OCI-LY7 (cell line): ENCODE measurements around the gene CEP72. TPM values are rescaled to one million over a fixed set of nuclear protein-coding genes. Genes with fewer than 3 reads are reported as not detected.
"Not testable (repeated sequence)": the region's sequence is repeated elsewhere in the genome, so short reads cannot be mapped to it uniquely, and the experiment has no call there.

ENCODE experiments used
- BruUV-seq: library from RNA; stranded (reverse); fragments of 400-500 nt; replicated peaks from 2 replicates; lab custom pipeline; 2021; lab: Mats Ljungman, UMichigan
- CTCF ChIA-PET: fragments of 300-600 bp; sonication (Branson Sonifier 250); formaldehyde crosslinking; loops from one replicate; lab custom pipeline; 2022; ENCODE audit warnings: antibody characterized with exemption; ENCODE audit not compliant: unreplicated experiment; lab: Charles Lee
- POLR2A ChIA-PET: fragments of 300-600 bp; sonication (Branson Sonifier 250); formaldehyde crosslinking; loops from one replicate; lab custom pipeline; 2022; ENCODE audit warnings: antibody characterized with exemption; lab: Charles Lee
- DNase-seq: peaks from one replicate; pipeline ENCODE4 v3.0.0-alpha.2; 2015; ENCODE audit warnings: low spot score
- H2AFZ ChIP-seq: fragments of 200-600 bp; sonication (generic), shearing (Covaris generic); 2 replicates; pipeline ENCODE4 v1.6.1; 2014; ENCODE audit warnings: mild to moderate bottlenecking, antibody characterized with exemption, low read length, moderate library complexity
- H3K27ac ChIP-seq: fragments of 200-600 bp; sonication (generic); 2 replicates; pipeline ENCODE4 v1.5.1; 2014; ENCODE audit warnings: mixed run types, low read depth, mild to moderate bottlenecking, moderate library complexity, low read length, inconsistent platforms; ENCODE audit not compliant: poor library complexity, severe bottlenecking
- H3K36me3 ChIP-seq: fragments of 200-600 bp; sonication (generic); 2 replicates; pipeline ENCODE4 v1.6.1; 2014; ENCODE audit warnings: mild to moderate bottlenecking, antibody characterized with exemption, low read length, moderate library complexity, mixed read lengths; ENCODE audit not compliant: insufficient read depth
- H3K4me1 ChIP-seq: fragments of 200-600 bp; sonication (generic); 2 replicates; pipeline ENCODE4 v1.5.1; 2014; ENCODE audit warnings: mild to moderate bottlenecking, low read length; ENCODE audit not compliant: insufficient read depth, poor library complexity, severe bottlenecking
- H3K4me2 ChIP-seq: fragments of 200-600 bp; sonication (generic); 2 replicates; pipeline ENCODE4 v1.6.1; 2014; ENCODE audit warnings: mild to moderate bottlenecking, low read length
- H3K4me3 ChIP-seq: fragments of 200-600 bp; sonication (generic); 2 replicates; pipeline ENCODE4 v1.5.1; 2014; ENCODE audit warnings: mild to moderate bottlenecking, low read depth, low read length; ENCODE audit not compliant: poor library complexity, severe bottlenecking
- H3K79me2 ChIP-seq: fragments of 200-600 bp; sonication (generic); 2 replicates; pipeline ENCODE4 v1.6.1; 2016; ENCODE audit warnings: low read depth, mild to moderate bottlenecking, low read length, moderate library complexity, mixed read lengths; ENCODE audit not compliant: insufficient read depth
- H3K9me2 ChIP-seq: fragments of 200-600 bp; sonication (generic); 2 replicates; pipeline ENCODE4 v1.6.1; 2016; ENCODE audit warnings: mild to moderate bottlenecking, low read length, mixed read lengths; ENCODE audit not compliant: insufficient read depth
- H3K9me3 ChIP-seq: fragments of 200-600 bp; sonication (generic); 2 replicates; pipeline ENCODE4 v1.6.1; 2014; ENCODE audit warnings: mild to moderate bottlenecking, mixed run types, low read length, mixed read lengths
- H4K20me1 ChIP-seq: fragments of 200-600 bp; sonication (generic); 2 replicates; pipeline ENCODE4 v1.6.1; 2014; ENCODE audit warnings: mild to moderate bottlenecking, antibody characterized with exemption, low read length, moderate library complexity, mixed read lengths; ENCODE audit not compliant: insufficient read depth
- CTCF ChIP-seq: fragments of 200-600 bp; sonication (generic); conservative IDR thresholded peaks from 2 replicates; pipeline ENCODE4 v1.5.1; 2014; ENCODE audit warnings: mild to moderate bottlenecking, antibody characterized with exemption, low read length, moderate library complexity, mixed read lengths
- EZH2phosphoT487 ChIP-seq: fragments of 200-600 bp; sonication (generic); IDR thresholded peaks from 2 replicates; pipeline ENCODE4 v1.6.1; 2018; ENCODE audit warnings: low read depth, borderline replicate concordance, mild to moderate bottlenecking, mixed run types, antibody characterized with exemption, low read length, moderate library complexity, mixed read lengths
- intact Hi-C: fragments of 100-400 bp; cut with micrococcal nuclease; formaldehyde crosslinking; loops from one replicate; pipeline ENCODE4 v1.10.0; 2022; ENCODE audit not compliant: unreplicated experiment
- total RNA-seq, 2 experiments: library from RNA; depleted of rRNA in 1 of 2; stranded (reverse); fragments of >200 nt in 1 of 2; shearing (Covaris generic) in 1 of 2; gene quantifications; 2 replicates each; pipeline ENCODE4 v1.2.3, GENCODE V29; 2014 to 2022

CEP72 gene
- total RNA-seq, 2 experiments from 2014 or later, result 26.9 to 42.7 TPM

GRCh38 chr5:574906-575305 lies 37.2 kb upstream of the CEP72 start:
- ChIA-PET CTCF (no interaction called here), POLR2A (no interaction called here)
- H3K9me2 ChIP-seq, result no peaks in the 10 kb centered on the region
- H3K4me2 ChIP-seq, result no peak overlapping the region
- H3K4me3 ChIP-seq, result no peak overlapping the region
- H3K36me3 ChIP-seq, result no peaks in the 10 kb centered on the region
- no peak overlapping the region for H2AFZ ChIP-seq
- H3K4me1 ChIP-seq, result no peaks in the 10 kb centered on the region
- H3K79me2 ChIP-seq, result no peaks in the 10 kb centered on the region
- no peaks in the 10 kb centered on the region for H4K20me1 ChIP-seq
- no peak for TF ChIP-seq CTCF
- TF ChIP-seq EZH2phosphoT487, result no peak
- DNase-seq, result no peak
- intact Hi-C loops, result no loop called here
- H3K9me3 ChIP-seq, result peaks cover 9% of the 10 kb centered on the region; the same call in 1 of the 2 replicates
- BruUV-seq, result no TSS peak
- H3K27ac ChIP-seq, result no peak overlapping the region

GRCh38 chr5:575636-576035 lies 36.5 kb upstream of the CEP72 start:
- peaks cover 9% of the 10 kb centered on the region; the same call in 1 of the 2 replicates for H3K9me3 ChIP-seq
- no peak overlapping the region for H3K4me3 ChIP-seq
- H3K36me3 ChIP-seq, result no peaks in the 10 kb centered on the region
- H3K79me2 ChIP-seq, result no peaks in the 10 kb centered on the region
- H3K4me2 ChIP-seq, result no peak overlapping the region
- no peak for TF ChIP-seq EZH2phosphoT487
- TF ChIP-seq CTCF, result no peak
- DNase-seq, result no peak
- H3K27ac ChIP-seq, result no peak overlapping the region
- no peaks in the 10 kb centered on the region for H4K20me1 ChIP-seq
- POLR2A ChIA-PET, result no interaction called here
- BruUV-seq, result no TSS peak
- CTCF ChIA-PET, result no interaction called here
- no peaks in the 10 kb centered on the region for H3K4me1 ChIP-seq
- no peak overlapping the region for H2AFZ ChIP-seq
- intact Hi-C loops, result no loop called here
- H3K9me2 ChIP-seq, result no peaks in the 10 kb centered on the region

- H3K9me3 ChIP-seq, H3K4me2 ChIP-seq, POLR2A ChIA-PET, CTCF ChIA-PET, H3K79me2 ChIP-seq, H3K4me3 ChIP-seq, H2AFZ ChIP-seq, H4K20me1 ChIP-seq, H3K9me2 ChIP-seq, DNase-seq, intact Hi-C loops, H3K36me3 ChIP-seq, H3K4me1 ChIP-seq, H3K27ac ChIP-seq, BruUV-seq: not testable (repeated sequence)
Observed at GRCh38 chr5:577214-577613, 34.9 kb upstream of the CEP72 start.
